GM23338 (cell line): ENCODE data around the gene MAPKBP1.

Experiments used
- CTCF ChIP-seq, 2 experiments: fragments of 200-600 bp in 1 of 2; sonication (generic) in 1 of 2; conservative IDR thresholded peaks; 2 replicates each; pipeline versions ENCODE4 v1.5.1 to v1.6.1; 2016 to 2017; ENCODE audit warnings: antibody characterized with exemption in 2 of 2, low read depth in 2 of 2, mild to moderate bottlenecking in 2 of 2, moderate library complexity in 1 of 2
- EZH2 ChIP-seq: fragments of 200-600 bp; sonication (generic); IDR thresholded peaks from one replicate; pipeline ENCODE4 v1.8.0; 2017; ENCODE audit warnings: antibody characterized with exemption, mild to moderate bottlenecking, low read depth; ENCODE audit not compliant: unreplicated experiment
- EZH2phosphoT487 ChIP-seq: fragments of 200-600 bp; sonication (generic); IDR thresholded peaks from one replicate; pipeline ENCODE4 v1.8.1; 2018; ENCODE audit warnings: antibody characterized with exemption; ENCODE audit not compliant: unreplicated experiment
- REST ChIP-seq: IDR thresholded peaks from one replicate; pipeline ENCODE4 v1.6.1; 2018; ENCODE audit warnings: antibody characterized with exemption; ENCODE audit not compliant: unreplicated experiment
- STAT1 ChIP-seq: IDR thresholded peaks from one replicate; pipeline ENCODE4 v1.6.1; 2016; ENCODE audit warnings: antibody characterized with exemption; ENCODE audit not compliant: unreplicated experiment
- ZNF331 ChIP-seq: fragments of 250-450 bp; sonication (Bioruptor Pico); IDR thresholded peaks from 2 replicates; pipeline ENCODE4 v1.5.0; 2020; ENCODE audit warnings: low read depth, mild to moderate bottlenecking, moderate library complexity

GRCh38 chr15:41865490-41866055 lies 91.3 kb downstream of the MAPKBP1 start:
- TF ChIP-seq CTCF (conservative IDR thresholded peaks at IDR 0.05; ENCODE audit: low read depth in 2 of 2) (no peak), EZH2phosphoT487 (no peak), REST (no peak), EZH2 (no peak), ZNF331 (CRISPR knock-in tag) (no peak), STAT1 (no peak)
